A549 (cell line): ENCODE measurements around the gene KCNH2. TPM values are rescaled to one million over a fixed set of nuclear protein-coding genes. Genes with fewer than 3 reads are reported as not detected.

Experiments
- ATAC-seq, 2 experiments: fragments of 200-7000 bp in 1 of 2; fragments of >200 bp in 1 of 2; cut with Nextera tagmentation in 1 of 2; cut with Tn5 transposase in 1 of 2; 3 replicates each; pipeline versions ENCODE4 v1.8.0 to v1.9.1; 2018 to 2020; ENCODE audit warnings: mild to moderate bottlenecking in 1 of 2, moderate library complexity in 1 of 2
- CTCF ChIA-PET: fragments of 300-600 bp; sonication (Branson Sonifier 250); formaldehyde crosslinking; extraction: SDS; loops from one replicate; lab custom pipeline; 2021; ENCODE audit warnings: antibody characterized with exemption, inconsistent platforms; lab: Yijun Ruan, JAX
- POLR2A ChIA-PET: fragments of 350-600 bp; formaldehyde crosslinking; extraction: SDS; loops from one replicate; lab custom pipeline; 2021; ENCODE audit warnings: antibody characterized with exemption, inconsistent platforms; lab: Yijun Ruan, JAX
- DNase-seq, 2 experiments: peaks; one replicate each; pipeline versions ENCODE4 v3.0.0 to v3.0.0-alpha.2; 2011 to 2016; ENCODE audit warnings: low read depth in 1 of 2, low spot score in 1 of 2
- FAIRE-seq: peaks from 2 replicates; lab custom pipeline; 2011; peaks lifted over from hg19 to GRCh38; lab: Jason Lieb, UNC
- H3K27ac ChIP-seq, 2 experiments: fragments of >200 bp; sonication (Bioruptor Twin); formaldehyde crosslinking; 3 replicates each; pipeline ENCODE4 v1.5.1; 2016 to 2017
- H3K4me1 ChIP-seq: fragments of >200 bp; sonication (Bioruptor Twin); formaldehyde crosslinking; 3 replicates; pipeline ENCODE4 v1.6.1; 2016
- H3K4me2 ChIP-seq: fragments of >200 bp; sonication (Bioruptor Twin); formaldehyde crosslinking; 3 replicates; pipeline ENCODE4 v1.6.1; 2016
- H3K4me3 ChIP-seq: fragments of >200 bp; sonication (Bioruptor Twin); formaldehyde crosslinking; 3 replicates; pipeline ENCODE4 v1.5.1; 2016
- H3K9me3 ChIP-seq: fragments of >200 bp; sonication (Bioruptor Twin); formaldehyde crosslinking; 3 replicates; pipeline ENCODE4 v1.6.1; 2016
- BCL3 ChIP-seq: fragments of >200 bp; sonication (Bioruptor Twin); formaldehyde crosslinking; IDR thresholded peaks from 3 replicates; pipeline ENCODE4 v1.6.1; 2016
- BHLHE40 ChIP-seq: IDR thresholded peaks from 2 replicates; pipeline ENCODE4 v1.6.1; 2012; ENCODE audit warnings: low read depth, low read length, inconsistent platforms
- CBX2 ChIP-seq: fragments of 200-600 bp; sonication (generic); IDR thresholded peaks from 2 replicates; pipeline ENCODE4 v1.6.1; 2016; ENCODE audit warnings: low read depth, mild to moderate bottlenecking, borderline replicate concordance
- CBX8 ChIP-seq: fragments of 200-600 bp; sonication (generic); IDR thresholded peaks from 2 replicates; pipeline ENCODE4 v1.6.1; 2016
- CEBPB ChIP-seq, 2 experiments: fragments of >200 bp in 1 of 2; sonication (Bioruptor Twin) in 1 of 2; formaldehyde crosslinking in 1 of 2; IDR thresholded peaks; 2 replicates each; pipeline ENCODE4 v1.6.1; 2012 to 2016
- CHD4 ChIP-seq: fragments of 200-600 bp; sonication (generic); IDR thresholded peaks from 2 replicates; pipeline ENCODE4 v1.6.1; 2016; ENCODE audit warnings: antibody characterized with exemption, mild to moderate bottlenecking, borderline replicate concordance
- FOXS1 ChIP-seq: fragments of 250-450 bp; sonication (Bioruptor Pico); IDR thresholded peaks from 2 replicates; pipeline ENCODE4 v1.5.0; 2020; ENCODE audit warnings: mild to moderate bottlenecking, moderate library complexity
- GATA3 ChIP-seq: IDR thresholded peaks from 2 replicates; pipeline ENCODE4 v1.6.1; 2012; ENCODE audit warnings: borderline replicate concordance
- HDAC2 ChIP-seq: fragments of 200-600 bp; sonication (generic); IDR thresholded peaks from 2 replicates; pipeline ENCODE4 v1.6.1; 2016
- HOXB13 ChIP-seq: fragments of 250-450 bp; sonication (Bioruptor Pico); IDR thresholded peaks from 2 replicates; pipeline ENCODE4 v1.5.0; 2020; ENCODE audit warnings: low read depth, mild to moderate bottlenecking, moderate library complexity
- JUN ChIP-seq, 2 experiments: fragments of >200 bp; sonication (Bioruptor Twin); formaldehyde crosslinking; IDR thresholded peaks; 2 replicates in 1 of 2; 3 replicates in 1 of 2; pipeline ENCODE4 v1.6.1; 2016 to 2017
- KDM1A ChIP-seq: fragments of 200-600 bp; sonication (generic); IDR thresholded peaks from 2 replicates; pipeline ENCODE4 v1.6.1; 2016; ENCODE audit warnings: low read depth, mild to moderate bottlenecking
- KDM5A ChIP-seq: fragments of 200-600 bp; sonication (generic); IDR thresholded peaks from 2 replicates; pipeline ENCODE4 v1.6.1; 2016; ENCODE audit warnings: antibody characterized with exemption, mild to moderate bottlenecking
- MAFK ChIP-seq: fragments of 450-650 bp; IDR thresholded peaks from 2 replicates; pipeline ENCODE4 v1.6.1; 2014; ENCODE audit not compliant: partially characterized antibody
- MAX ChIP-seq: IDR thresholded peaks from 2 replicates; pipeline ENCODE4 v1.6.1; 2012
- NFE2L2 ChIP-seq: fragments of 150-350 bp; conservative IDR thresholded peaks from 2 replicates; pipeline ENCODE4 v1.6.1; 2014; ENCODE audit warnings: low read length
- NR3C1 ChIP-seq: fragments of >200 bp; sonication (Bioruptor Twin); formaldehyde crosslinking; IDR thresholded peaks from 3 replicates; pipeline ENCODE4 v1.6.1; 2017
- PBX3 ChIP-seq: IDR thresholded peaks from 2 replicates; pipeline ENCODE4 v1.6.1; 2012
- POLR2A ChIP-seq: IDR thresholded peaks from 2 replicates; pipeline ENCODE4 v1.6.1; 2012; ENCODE audit warnings: mild to moderate bottlenecking, low read length
- RAD21 ChIP-seq, 2 experiments: fragments of >200 bp in 1 of 2; sonication (Bioruptor Twin) in 1 of 2; formaldehyde crosslinking in 1 of 2; IDR thresholded peaks in 1 of 2; conservative IDR thresholded peaks in 1 of 2; 2 replicates in 1 of 2; 3 replicates in 1 of 2; pipeline ENCODE4 v1.6.1; 2012 to 2018; ENCODE audit warnings: inconsistent platforms in 1 of 2
- RARB ChIP-seq: fragments of 250-450 bp; sonication (Bioruptor Pico); IDR thresholded peaks from 2 replicates; pipeline ENCODE4 v1.8.0; 2021; ENCODE audit warnings: mild to moderate bottlenecking, moderate library complexity
- TP53 ChIP-seq: fragments of 250-450 bp; sonication (Bioruptor Pico); IDR thresholded peaks from 2 replicates; pipeline ENCODE4 v1.5.0; 2021; ENCODE audit warnings: mild to moderate bottlenecking, moderate library complexity
- ZNF302 ChIP-seq: fragments of 250-450 bp; sonication (Bioruptor Pico); IDR thresholded peaks from 2 replicates; pipeline ENCODE4 v1.9.0; 2021; ENCODE audit warnings: inconsistent platforms, mild to moderate bottlenecking, moderate library complexity
- ZSCAN20 ChIP-seq: fragments of 250-450 bp; sonication (Bioruptor Pico); IDR thresholded peaks from 2 replicates; pipeline ENCODE4 v1.8.0; 2022; ENCODE audit warnings: mild to moderate bottlenecking, moderate library complexity
- WGBS: methylation state at CpG from one replicate; pipeline ENCODE4 v1.1.6; 2017; ENCODE audit errors: missing lambda C conversion rate; 5-methylcytosine and 5-hydroxymethylcytosine counted together
- polyA plus RNA-seq, 4 experiments: library from polyadenylated mRNA; depleted of rRNA in 3 of 4; stranded (reverse); fragments of >200 nt; fragmentation: RNase III in 1 of 4; extraction: RNeasy Plus Mini Kit Qiagen cat#74134 plus additional on column Dnase treatment in 1 of 4; gene quantifications; 2 replicates in 3 of 4; 3 replicates in 1 of 4; pipeline ENCODE4 v1.2.3, GENCODE V29; 2011 to 2017
- TF ChIP-seq, protein P1 (sequence below): fragments of 150-350 bp; IDR thresholded peaks from 2 replicates; pipeline ENCODE4 v1.6.1; 2014; ENCODE audit warnings: low read depth, mild to moderate bottlenecking, low read length

KCNH2 gene
- polyA plus RNA-seq, 2 of the 4 experiments (the other 2 are of a cell fraction), result 0.26 to 0.41 TPM

- Histone ChIP-seq H3K4me2 (peak overlapping the region; percentile 100; the same call in 1 of the 3 replicates), H3K4me1 (peaks cover 37% of the 10 kb centered on the region), H3K9me3 (no peaks in the 10 kb centered on the region), H3K4me3 (no peak overlapping the region), H3K27ac (no peak overlapping the region)
- no peak for ATAC-seq
- WGBS, result 87% methylated on average over 11 of the region's 13 CpGs
- FAIRE-seq, result no peak
- DNase-seq, result no peak
- TF ChIP-seq BHLHE40 (no peak), MAFK (no peak), PBX3 (no peak), KDM5A (no peak), NR3C1 (no peak), CBX2 (no peak), CEBPB (IDR thresholded peaks at IDR 0.05) (no peak), ZSCAN20 (no peak), HOXB13 (no peak), NFE2L2 (no peak), KDM1A (no peak), BCL3 (no peak), RARB (CRISPR knock-in tag) (no peak), MAX (no peak)
- TF ChIP-seq, protein P1, sequence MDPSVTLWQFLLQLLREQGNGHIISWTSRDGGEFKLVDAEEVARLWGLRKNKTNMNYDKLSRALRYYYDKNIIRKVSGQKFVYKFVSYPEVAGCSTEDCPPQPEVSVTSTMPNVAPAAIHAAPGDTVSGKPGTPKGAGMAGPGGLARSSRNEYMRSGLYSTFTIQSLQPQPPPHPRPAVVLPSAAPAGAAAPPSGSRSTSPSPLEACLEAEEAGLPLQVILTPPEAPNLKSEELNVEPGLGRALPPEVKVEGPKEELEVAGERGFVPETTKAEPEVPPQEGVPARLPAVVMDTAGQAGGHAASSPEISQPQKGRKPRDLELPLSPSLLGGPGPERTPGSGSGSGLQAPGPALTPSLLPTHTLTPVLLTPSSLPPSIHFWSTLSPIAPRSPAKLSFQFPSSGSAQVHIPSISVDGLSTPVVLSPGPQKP, result no peak
- ChIA-PET POLR2A (interaction anchor here (0.6 kb wide), 1 partner anchor 86 kb away, joined by 3 read pairs; no protein-coding TSS in a partner anchor), CTCF (interaction anchor here (1.0 to 3.1 kb wide), 6 partner anchors 9 to 135 kb away, joined by 3 to 17 read pairs (median 6); partner anchors contain the start of gene ATG9B)
Observed at GRCh38 chr7:150976529-150977381, 1.4 kb downstream of the KCNH2 start.

DNA sequence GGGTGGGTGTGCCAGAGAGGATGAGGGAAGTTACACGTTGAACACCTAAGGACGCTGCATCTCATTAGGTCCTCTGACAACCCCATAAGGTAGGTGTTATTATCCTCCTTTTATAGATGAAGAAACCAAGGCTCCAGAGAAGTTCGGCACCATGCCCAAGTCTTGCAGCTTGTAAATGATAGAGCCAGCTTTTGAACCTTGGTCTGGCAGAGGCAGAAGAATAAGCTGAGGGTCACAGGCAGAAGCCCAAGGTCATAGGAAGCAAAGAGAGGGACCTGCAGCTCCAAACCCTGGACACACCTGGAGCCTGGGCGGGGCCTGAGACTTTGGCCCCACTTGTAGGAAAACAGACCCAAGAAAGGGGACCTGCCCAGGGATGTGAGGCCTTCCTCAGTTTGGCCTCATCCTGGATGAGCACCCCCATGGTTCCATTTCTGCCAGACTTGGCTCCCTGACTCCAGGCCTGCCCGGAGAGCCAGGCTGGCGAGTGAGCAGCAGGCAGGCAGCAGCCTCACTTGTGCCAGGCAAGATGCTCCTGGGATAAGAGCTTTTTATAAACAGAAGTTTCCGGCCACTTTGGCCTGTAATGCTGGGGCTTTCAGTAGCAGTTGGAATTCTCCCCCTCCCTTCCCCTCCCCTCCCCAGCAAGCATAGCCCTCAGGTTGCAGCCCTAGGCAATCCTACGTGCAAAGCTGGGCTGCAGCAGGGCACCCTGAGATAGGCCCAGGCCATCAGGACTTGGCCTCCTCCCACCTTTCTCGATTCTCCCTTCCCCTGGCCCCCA lies 2.4 kb downstream of the KCNH2 start:
- TF ChIP-seq GATA3 (no peak), RAD21 (conservative IDR thresholded peaks at IDR 0.05 in 1 of 2, IDR thresholded peaks at IDR 0.05 in 1 of 2) (no peak), ZNF302 (CRISPR knock-in tag) (no peak), JUN (IDR thresholded peaks at IDR 0.05) (no peak), CHD4 (no peak), HDAC2 (no peak), TP53 (CRISPR knock-in tag) (no peak), BCL3 (no peak), FOXS1 (CRISPR knock-in tag) (no peak), POLR2A (no peak), CBX8 (no peak)
- FAIRE-seq, result no peak
- WGBS, result 78% methylated on average over 9 of the region's 9 CpGs
- no peaks in the 10 kb centered on the region for H3K9me3 ChIP-seq
- peak overlapping the region; percentile 83 for H3K4me3 ChIP-seq
- DNase-seq, result no peak
- POLR2A ChIA-PET, result no interaction called here
- H3K27ac ChIP-seq, result peak overlapping the region; percentile 74 to 84; a peak in 5 of 6 replicates
- H3K4me1 ChIP-seq, result peaks cover 37% of the 10 kb centered on the region
- H3K4me2 ChIP-seq, result peak overlapping the region; percentile 99
- CTCF ChIA-PET, result interaction anchor here (0.7 to 3.1 kb wide), 9 partner anchors 9 to 136 kb away, joined by 3 to 22 read pairs (median 7); no protein-coding TSS in a partner anchor
- no peak for ATAC-seq
